HepG2 (cell line): ENCODE results near the gene UNC13D. TPM values are rescaled to one million over a fixed set of nuclear protein-coding genes. Genes with fewer than 3 reads are reported as not detected.

ENCODE experiments used
- ATF7-NPFF ChIP-seq: sonication (generic); formaldehyde crosslinking; IDR thresholded peaks from 2 replicates; pipeline ENCODE4 v1.8.1; 2023; ENCODE audit warnings: mild to moderate bottlenecking, low read depth, missing genetic modification reagents, moderate library complexity
- FLYWCH1 ChIP-seq: sonication (generic); formaldehyde crosslinking; IDR thresholded peaks from 2 replicates; pipeline ENCODE4 v1.8.1; 2023; ENCODE audit warnings: mild to moderate bottlenecking, missing genetic modification reagents
- MYNN ChIP-seq: sonication (generic); formaldehyde crosslinking; IDR thresholded peaks from 2 replicates; pipeline ENCODE4 v1.4.0; 2020; ENCODE audit warnings: mild to moderate bottlenecking, low read depth, missing genetic modification reagents
- RFX5 ChIP-seq: IDR thresholded peaks from 2 replicates; pipeline ENCODE4 v1.6.1; 2011; ENCODE audit warnings: low read depth, low read length, improper control_type of control experiment
- ZFP62 ChIP-seq: sonication (generic); formaldehyde crosslinking; IDR thresholded peaks from 2 replicates; pipeline ENCODE4 v1.4.0; 2020; ENCODE audit warnings: missing genetic modification reagents
- ZNF350 ChIP-seq: sonication (generic); formaldehyde crosslinking; IDR thresholded peaks from 2 replicates; pipeline ENCODE4 v1.4.0; 2020; ENCODE audit warnings: mild to moderate bottlenecking, low read depth, missing genetic modification reagents, borderline replicate concordance
- ZNF460 ChIP-seq: sonication (generic); formaldehyde crosslinking; IDR thresholded peaks from 2 replicates; pipeline ENCODE4 v1.5.1; 2020; ENCODE audit warnings: missing genetic modification reagents, mild to moderate bottlenecking, borderline replicate concordance
- ZNF558 ChIP-seq: sonication (generic); formaldehyde crosslinking; IDR thresholded peaks from 2 replicates; pipeline ENCODE4 v1.9.0; 2022; ENCODE audit warnings: mild to moderate bottlenecking, missing genetic modification reagents, borderline replicate concordance
- ZNF781 ChIP-seq: sonication (generic); formaldehyde crosslinking; IDR thresholded peaks from 2 replicates; pipeline ENCODE4 v1.5.1; 2020; ENCODE audit warnings: borderline replicate concordance, mild to moderate bottlenecking, missing genetic modification reagents; ENCODE audit errors: not compliant biosample characterization
- ZNF839 ChIP-seq: sonication (generic); formaldehyde crosslinking; IDR thresholded peaks from 2 replicates; pipeline ENCODE4 v1.4.0; 2020; ENCODE audit warnings: missing genetic modification reagents, mild to moderate bottlenecking, borderline replicate concordance
- polyA plus RNA-seq, 8 experiments: library from polyadenylated mRNA; depleted of rRNA in 3 of 8; stranded (reverse) in 7 of 8; unstranded in 1 of 8; fragments of >200 nt; fragmentation: Illumina TruSeq in 4 of 8; extraction: Trizol in 4 of 8; gene quantifications; 2 replicates each; pipeline versions ENCODE4 v1.2.1 to v1.2.3, GENCODE V29; 2011 to 2016; ENCODE audit warnings: low read depth in 4 of 8, missing spikeins in 1 of 8, mixed read lengths in 1 of 8; ENCODE audit not compliant: insufficient read depth in 1 of 8
- total RNA-seq, 5 experiments: library from RNA; depleted of rRNA; stranded (reverse); fragments of >200 nt; fragmentation: Illumina TruSeq; extraction: Trizol; gene quantifications; 2 replicates each; pipeline ENCODE4 v1.2.3, GENCODE V29; 2016; ENCODE audit warnings: low read depth in 1 of 5
- TF ChIP-seq, protein P1 (sequence below): sonication (generic); formaldehyde crosslinking; IDR thresholded peaks from 2 replicates; pipeline ENCODE4 v1.4.0; 2020; ENCODE audit warnings: mild to moderate bottlenecking, missing genetic modification reagents
- TF ChIP-seq, protein P2 (sequence below): sonication (generic); formaldehyde crosslinking; IDR thresholded peaks from 2 replicates; pipeline ENCODE4 v1.8.1; 2023; ENCODE audit warnings: mild to moderate bottlenecking, inconsistent platforms, moderate library complexity, missing genetic modification reagents, borderline replicate concordance
- TF ChIP-seq, protein P3 (sequence below): sonication (generic); formaldehyde crosslinking; IDR thresholded peaks from 2 replicates; pipeline ENCODE4 v1.4.0; 2020; ENCODE audit warnings: mild to moderate bottlenecking, low read depth, missing genetic modification reagents
- TF ChIP-seq, protein P4 (sequence below): sonication (generic); formaldehyde crosslinking; IDR thresholded peaks from 2 replicates; pipeline ENCODE4 v1.4.0; 2020; ENCODE audit warnings: mild to moderate bottlenecking, missing genetic modification reagents

Gene UNC13D
- total and polyA plus RNA-seq, 2 of the 13 experiments (the other 11 are each of a cell fraction or from before 2014, with no cell fraction given), result 29.7 to 42.7 TPM

DNA sequence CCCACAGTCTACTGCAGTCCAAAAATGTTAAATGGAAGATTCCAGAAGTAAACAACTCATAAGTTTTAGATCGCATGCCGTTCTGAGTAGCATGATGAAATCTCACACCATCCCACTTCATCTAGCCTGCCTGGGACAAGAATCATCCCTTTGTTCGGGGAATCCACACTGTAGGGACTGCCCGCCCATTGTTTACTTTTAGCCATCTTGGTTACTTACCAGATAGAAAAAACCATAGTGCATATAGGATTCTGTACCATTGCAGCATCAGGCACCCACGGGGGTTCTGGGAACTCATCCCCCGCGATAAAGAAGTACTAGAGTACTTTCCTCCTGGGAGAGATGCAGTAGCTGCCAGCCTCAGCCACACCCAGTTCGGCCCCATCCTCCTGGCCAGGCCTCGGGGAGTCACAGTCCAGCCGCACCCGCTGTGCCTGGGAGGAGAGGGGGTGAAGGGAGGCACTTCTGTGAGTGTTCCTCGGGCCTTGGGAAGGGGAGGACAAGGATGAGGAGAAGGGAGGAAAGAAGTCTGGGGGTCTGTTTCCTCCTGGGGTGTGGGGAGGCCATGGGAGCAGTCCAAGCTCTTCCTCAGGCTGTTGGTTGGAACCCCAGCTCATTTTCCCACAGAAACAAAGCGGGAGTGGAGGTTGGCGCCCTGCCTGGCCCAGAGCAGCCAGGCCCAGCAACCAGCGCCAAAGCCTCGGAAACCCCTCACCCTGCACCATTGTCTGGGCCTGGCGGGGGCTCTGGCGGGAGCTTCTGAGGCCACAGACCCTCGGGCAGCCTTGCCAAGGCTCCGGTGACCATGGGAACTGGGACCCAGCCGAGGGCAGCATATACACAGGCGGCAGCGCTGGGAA lies 25.3 kb upstream of the UNC13D start (continued):
- TF ChIP-seq, protein P1, sequence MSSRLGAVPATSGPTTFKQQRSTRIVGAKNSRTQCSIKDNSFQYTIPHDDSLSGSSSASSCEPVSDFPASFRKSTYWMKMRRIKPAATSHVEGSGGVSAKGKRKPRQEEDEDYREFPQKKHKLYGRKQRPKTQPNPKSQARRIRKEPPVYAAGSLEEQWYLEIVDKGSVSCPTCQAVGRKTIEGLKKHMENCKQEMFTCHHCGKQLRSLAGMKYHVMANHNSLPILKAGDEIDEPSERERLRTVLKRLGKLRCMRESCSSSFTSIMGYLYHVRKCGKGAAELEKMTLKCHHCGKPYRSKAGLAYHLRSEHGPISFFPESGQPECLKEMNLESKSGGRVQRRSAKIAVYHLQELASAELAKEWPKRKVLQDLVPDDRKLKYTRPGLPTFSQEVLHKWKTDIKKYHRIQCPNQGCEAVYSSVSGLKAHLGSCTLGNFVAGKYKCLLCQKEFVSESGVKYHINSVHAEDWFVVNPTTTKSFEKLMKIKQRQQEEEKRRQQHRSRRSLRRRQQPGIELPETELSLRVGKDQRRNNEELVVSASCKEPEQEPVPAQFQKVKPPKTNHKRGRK, result peak; percentile 42; the same call in 1 of the 2 replicates
- TF ChIP-seq, protein P2, sequence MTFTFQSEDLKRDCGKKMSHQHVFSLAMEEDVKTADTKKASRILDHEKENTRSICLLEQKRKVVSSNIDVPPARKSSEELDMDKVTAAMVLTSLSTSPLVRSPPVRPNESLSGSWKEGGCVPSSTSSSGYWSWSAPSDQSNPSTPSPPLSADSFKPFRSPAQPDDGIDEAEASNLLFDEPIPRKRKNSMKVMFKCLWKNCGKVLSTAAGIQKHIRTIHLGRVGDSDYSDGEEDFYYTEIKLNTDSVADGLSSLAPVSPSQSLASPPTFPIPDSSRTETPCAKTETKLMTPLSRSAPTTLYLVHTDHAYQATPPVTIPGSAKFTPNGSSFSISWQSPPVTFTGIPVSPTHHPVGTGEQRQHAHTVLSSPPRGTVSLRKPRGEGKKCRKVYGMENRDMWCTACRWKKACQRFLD (CRISPR knock-in tag), result 0 out of 2 replicates have a peak, but pooled peaks have one; percentile 64
- TF ChIP-seq ZNF558, result no peak
- no peak for TF ChIP-seq FLYWCH1 (CRISPR knock-in tag)
- TF ChIP-seq ZNF839, result no peak
- TF ChIP-seq, protein P3, sequence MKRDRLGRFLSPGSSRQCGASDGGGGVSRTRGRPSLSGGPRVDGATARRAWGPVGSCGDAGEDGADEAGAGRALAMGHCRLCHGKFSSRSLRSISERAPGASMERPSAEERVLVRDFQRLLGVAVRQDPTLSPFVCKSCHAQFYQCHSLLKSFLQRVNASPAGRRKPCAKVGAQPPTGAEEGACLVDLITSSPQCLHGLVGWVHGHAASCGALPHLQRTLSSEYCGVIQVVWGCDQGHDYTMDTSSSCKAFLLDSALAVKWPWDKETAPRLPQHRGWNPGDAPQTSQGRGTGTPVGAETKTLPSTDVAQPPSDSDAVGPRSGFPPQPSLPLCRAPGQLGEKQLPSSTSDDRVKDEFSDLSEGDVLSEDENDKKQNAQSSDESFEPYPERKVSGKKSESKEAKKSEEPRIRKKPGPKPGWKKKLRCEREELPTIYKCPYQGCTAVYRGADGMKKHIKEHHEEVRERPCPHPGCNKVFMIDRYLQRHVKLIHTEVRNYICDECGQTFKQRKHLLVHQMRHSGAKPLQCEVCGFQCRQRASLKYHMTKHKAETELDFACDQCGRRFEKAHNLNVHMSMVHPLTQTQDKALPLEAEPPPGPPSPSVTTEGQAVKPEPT, result peak; percentile 85; the same call in 1 of the 2 replicates
- no peak; the same call in 1 of the 2 replicates for TF ChIP-seq RFX5
- TF ChIP-seq ZNF460 (CRISPR knock-in tag), result no peak
- TF ChIP-seq, protein P4, sequence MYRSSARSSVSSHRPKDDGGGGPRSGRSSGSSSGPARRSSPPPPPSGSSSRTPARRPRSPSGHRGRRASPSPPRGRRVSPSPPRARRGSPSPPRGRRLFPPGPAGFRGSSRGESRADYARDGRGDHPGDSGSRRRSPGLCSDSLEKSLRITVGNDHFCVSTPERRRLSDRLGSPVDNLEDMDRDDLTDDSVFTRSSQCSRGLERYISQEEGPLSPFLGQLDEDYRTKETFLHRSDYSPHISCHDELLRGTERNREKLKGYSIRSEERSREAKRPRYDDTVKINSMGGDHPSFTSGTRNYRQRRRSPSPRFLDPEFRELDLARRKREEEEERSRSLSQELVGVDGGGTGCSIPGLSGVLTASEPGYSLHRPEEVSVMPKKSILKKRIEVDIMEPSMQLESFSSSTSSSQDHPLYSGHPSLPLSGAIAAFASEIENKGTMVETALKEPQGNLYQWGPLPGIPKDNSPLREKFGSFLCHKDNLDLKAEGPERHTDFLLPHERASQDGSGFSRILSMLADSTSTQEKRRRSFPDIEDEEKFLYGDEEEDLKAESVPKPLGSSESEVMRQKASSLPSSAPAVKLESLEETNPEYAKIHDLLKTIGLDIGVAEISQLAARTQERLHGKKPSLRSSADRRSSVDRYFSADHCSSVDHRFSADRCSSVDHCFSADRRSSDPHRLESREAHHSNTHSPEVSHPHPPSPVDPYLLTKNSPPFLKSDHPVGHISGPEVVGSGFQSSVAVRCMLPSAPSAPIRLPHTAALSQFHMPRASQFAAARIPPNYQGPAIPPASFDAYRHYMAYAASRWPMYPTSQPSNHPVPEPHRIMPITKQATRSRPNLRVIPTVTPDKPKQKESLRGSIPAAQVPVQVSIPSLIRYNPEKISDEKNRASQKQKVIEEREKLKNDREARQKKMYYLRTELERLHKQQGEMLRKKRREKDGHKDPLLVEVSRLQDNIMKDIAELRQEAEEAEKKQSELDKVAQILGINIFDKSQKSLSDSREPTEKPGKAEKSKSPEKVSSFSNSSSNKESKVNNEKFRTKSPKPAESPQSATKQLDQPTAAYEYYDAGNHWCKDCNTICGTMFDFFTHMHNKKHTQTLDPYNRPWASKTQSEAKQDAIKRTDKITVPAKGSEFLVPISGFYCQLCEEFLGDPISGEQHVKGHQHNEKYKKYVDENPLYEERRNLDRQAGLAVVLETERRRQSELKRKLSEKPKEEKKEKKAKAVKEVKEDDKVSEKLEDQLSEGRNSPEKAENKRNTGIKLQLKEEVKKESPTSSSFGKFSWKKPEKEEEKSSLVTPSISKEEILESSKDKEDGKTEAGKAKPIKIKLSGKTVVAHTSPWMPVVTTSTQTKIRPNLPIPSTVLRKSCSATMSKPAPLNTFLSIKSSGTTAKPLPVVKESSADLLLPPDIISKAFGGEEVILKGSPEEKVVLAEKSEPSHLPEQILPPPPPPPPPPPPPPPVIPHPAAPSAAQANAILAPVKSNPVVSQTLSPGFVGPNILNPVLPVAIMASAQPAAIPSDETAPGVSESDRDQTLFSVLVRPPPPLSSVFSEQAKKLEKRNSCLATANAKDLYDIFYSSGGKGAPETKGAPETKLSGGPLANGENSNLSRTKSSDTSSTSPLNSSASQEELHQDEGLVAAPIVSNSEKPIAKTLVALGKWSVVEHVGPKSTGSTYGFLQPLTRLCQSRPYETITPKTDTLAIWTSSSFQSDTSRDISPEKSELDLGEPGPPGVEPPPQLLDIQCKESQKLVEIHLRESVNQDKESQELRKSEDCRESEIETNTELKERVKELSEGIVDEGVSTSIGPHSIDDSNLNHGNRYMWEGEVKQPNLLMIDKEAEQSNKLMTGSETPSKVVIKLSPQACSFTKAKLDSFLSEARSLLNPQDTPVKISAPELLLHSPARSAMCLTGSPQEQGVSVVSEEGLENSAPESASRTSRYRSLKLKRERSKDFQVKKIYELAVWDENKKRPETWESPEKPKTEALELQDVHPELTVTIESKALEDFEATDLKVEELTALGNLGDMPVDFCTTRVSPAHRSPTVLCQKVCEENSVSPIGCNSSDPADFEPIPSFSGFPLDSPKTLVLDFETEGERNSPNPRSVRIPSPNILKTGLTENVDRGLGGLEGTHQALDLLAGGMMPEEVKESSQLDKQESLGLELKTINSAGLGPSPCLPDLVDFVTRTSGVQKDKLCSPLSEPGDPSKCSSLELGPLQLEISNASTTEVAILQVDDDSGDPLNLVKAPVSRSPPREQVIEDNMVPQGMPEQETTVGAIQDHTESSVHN (CRISPR knock-in tag), result 0 out of 2 replicates have a peak, but pooled peaks have one; percentile 47
- no peak for TF ChIP-seq ATF7-NPFF (CRISPR knock-in tag)
- peak; percentile 89; the same call in 1 of the 2 replicates for TF ChIP-seq MYNN
- TF ChIP-seq ZNF781 (CRISPR knock-in tag), result peak; percentile 35
- peak; percentile 60 for TF ChIP-seq ZNF350 (CRISPR knock-in tag)
- TF ChIP-seq ZFP62 (CRISPR knock-in tag), result no peak
